BLaER1 (cell line): ENCODE data around the gene EFHC1.

Experiments
- H3K27ac ChIP-seq: shearing (Covaris generic); formaldehyde crosslinking; 2 replicates; pipeline ENCODE4 v1.8.1; 2022
- H3K27me3 ChIP-seq: shearing (Covaris generic); formaldehyde crosslinking; 2 replicates; pipeline ENCODE4 v1.8.1; 2022
- H3K36me3 ChIP-seq: shearing (Covaris generic); formaldehyde crosslinking; 2 replicates; pipeline ENCODE4 v1.8.1; 2022
- H3K4me1 ChIP-seq: shearing (Covaris generic); formaldehyde crosslinking; 2 replicates; pipeline ENCODE4 v1.8.1; 2022
- H3K4me2 ChIP-seq: shearing (Covaris generic); formaldehyde crosslinking; 2 replicates; pipeline ENCODE4 v1.8.1; 2022
- H3K4me3 ChIP-seq: shearing (Covaris generic); formaldehyde crosslinking; 2 replicates; pipeline ENCODE4 v1.8.1; 2022
- H3K9ac ChIP-seq: shearing (Covaris generic); formaldehyde crosslinking; 2 replicates; pipeline ENCODE4 v1.8.1; 2022
- H3K9me3 ChIP-seq: shearing (Covaris generic); formaldehyde crosslinking; 2 replicates; pipeline ENCODE4 v1.8.1; 2022
- H4K20me1 ChIP-seq: shearing (Covaris generic); formaldehyde crosslinking; 2 replicates; pipeline ENCODE4 v1.8.1; 2022
- Cebpa-rat ChIP-seq: shearing (Covaris generic); IDR thresholded peaks from 2 replicates; pipeline ENCODE4 v1.8.1; 2022

Gene EFHC1

GRCh38 chr6:52555518-52556233 is 135.5 kb downstream of the EFHC1 start:
- H3K4me1 ChIP-seq, result peaks cover 94% of the 10 kb centered on the region
- peaks cover 40% of the 10 kb centered on the region for H4K20me1 ChIP-seq
- peaks cover 25% of the 10 kb centered on the region for H3K36me3 ChIP-seq
- TF ChIP-seq Cebpa-rat, result no peak
- peak overlapping the region; percentile 83 for H3K4me2 ChIP-seq
- H3K9me3 ChIP-seq, result no peaks in the 10 kb centered on the region
- H3K27ac ChIP-seq, result peak overlapping the region; percentile 35; the same call in 1 of the 2 replicates
- H3K9ac ChIP-seq, result no peak overlapping the region
- no peaks in the 10 kb centered on the region for H3K27me3 ChIP-seq
- H3K4me3 ChIP-seq, result no peak overlapping the region

DNA sequence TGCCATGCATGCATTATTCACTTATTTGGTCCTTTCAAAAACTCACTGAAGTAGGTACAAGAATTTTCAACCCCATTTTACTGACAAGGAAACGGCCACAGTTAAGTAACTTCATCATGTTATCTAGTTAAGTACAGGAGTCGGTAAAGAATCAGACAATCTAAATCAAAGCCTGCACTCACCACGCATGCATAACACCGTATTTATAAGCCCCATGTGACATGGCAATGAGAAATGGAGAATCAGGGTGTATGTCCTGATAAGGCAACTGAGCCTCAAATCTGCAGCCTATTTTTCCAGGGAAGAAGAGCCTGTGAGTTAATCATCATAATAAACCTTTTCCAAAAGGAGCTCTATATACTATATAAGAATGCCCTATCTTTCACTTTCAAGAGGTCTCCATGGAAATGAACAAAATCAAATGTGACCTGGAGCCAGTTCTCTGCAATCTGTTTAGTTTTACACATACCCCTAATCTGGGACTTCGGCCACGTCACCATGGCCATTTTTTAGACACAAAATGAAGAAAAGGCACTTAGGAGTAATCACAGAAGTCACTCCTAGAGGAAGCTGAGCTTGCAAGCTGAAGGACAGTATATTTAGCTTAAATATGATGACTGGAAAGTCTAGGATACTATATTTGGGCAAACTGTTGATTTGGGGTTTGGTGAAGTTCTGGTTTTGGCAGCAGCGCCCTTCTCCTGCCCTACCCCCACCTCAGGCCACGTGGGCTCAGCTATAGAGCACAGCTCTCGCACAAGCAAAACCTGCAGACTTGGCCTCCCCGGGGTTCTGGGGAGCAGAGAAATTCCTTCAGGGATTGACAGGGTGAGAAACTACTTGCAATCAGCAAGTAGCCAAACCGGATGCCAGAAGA is 137.5 kb downstream of the EFHC1 start:
- peaks cover 81% of the 10 kb centered on the region for H3K4me1 ChIP-seq

DNA sequence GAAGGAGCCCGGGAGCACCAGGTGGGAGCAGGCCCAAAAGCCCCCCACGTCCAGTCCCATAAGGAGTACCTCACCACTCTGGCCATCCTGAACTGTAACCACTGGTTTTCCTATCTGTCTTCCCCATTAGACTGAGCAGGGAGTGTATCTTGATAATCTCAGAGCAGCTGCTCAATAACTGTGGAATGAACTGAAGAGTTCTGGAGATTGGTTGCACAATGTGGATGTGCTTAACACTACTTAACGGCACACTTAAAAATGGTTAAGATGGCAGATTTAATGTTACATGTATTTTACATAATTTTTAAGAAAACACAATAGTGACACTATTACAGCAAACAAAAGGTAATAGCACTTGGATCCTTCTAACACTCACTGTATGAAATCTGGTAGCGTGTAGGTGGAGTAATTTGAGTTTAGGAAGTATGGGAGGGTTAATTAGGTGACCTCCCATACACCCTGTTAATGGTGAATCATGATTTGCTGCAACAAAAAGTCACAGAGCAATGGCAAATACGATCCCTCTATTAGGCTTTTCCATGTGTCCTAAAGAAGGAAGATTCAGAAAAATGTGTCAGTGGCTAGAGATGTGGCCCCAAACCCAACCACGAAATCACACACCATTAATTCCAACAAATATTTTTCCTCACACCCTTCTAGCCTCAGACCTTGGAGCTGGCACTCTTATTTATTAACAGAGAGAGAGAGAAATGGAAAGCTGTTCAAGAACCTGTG is 138.3 kb downstream of the EFHC1 start:
- H3K4me2 ChIP-seq, result peak overlapping the region; percentile 83
- H3K27ac ChIP-seq, result peak overlapping the region; percentile 75
- peak overlapping the region; percentile 37 for H3K4me3 ChIP-seq
- peak overlapping the region; percentile 36 for H3K9ac ChIP-seq
- 0 out of 2 replicates have a peak, but pooled peaks cover 4% of the 10 kb centered on the region for H3K9me3 ChIP-seq
- H3K36me3 ChIP-seq, result peaks cover 22% of the 10 kb centered on the region
- H3K27me3 ChIP-seq, result no peaks in the 10 kb centered on the region
- H4K20me1 ChIP-seq, result peaks cover 19% of the 10 kb centered on the region
- peaks cover 79% of the 10 kb centered on the region for H3K4me1 ChIP-seq
- TF ChIP-seq Cebpa-rat, result no peak

More for the DNA sequence above, 137.5 kb downstream of the EFHC1 start:
- Histone ChIP-seq H3K9ac (peak overlapping the region; percentile 36), H3K27me3 (no peaks in the 10 kb centered on the region), H3K9me3 (0 out of 2 replicates have a peak, but pooled peaks cover 4% of the 10 kb centered on the region), H3K36me3 (peaks cover 28% of the 10 kb centered on the region), H3K4me2 (peak overlapping the region; percentile 83), H3K4me3 (peak overlapping the region; percentile 37), H3K27ac (peak overlapping the region; percentile 75), H4K20me1 (peaks cover 27% of the 10 kb centered on the region)
- TF ChIP-seq Cebpa-rat, result no peak

DNA sequence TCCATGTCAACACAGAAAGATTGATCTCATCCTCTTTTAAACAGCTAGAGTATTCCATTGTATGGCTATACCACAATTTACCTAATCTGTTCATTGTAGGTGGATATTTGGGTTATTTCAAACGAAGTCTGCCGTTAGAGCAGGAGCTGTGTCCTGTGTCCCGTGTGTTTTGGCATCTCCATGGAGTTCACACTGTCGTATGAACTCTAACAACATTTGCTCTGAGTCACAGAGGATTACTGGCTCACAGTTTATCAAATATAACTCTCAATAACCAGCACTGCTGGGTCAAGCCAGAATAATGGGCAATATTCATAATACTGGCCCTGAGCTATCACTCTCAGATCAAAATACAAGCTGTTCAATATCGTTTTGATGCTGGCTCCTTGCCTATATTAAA is 140.3 kb downstream of the EFHC1 start:
- Histone ChIP-seq H3K4me2 (peak overlapping the region; percentile 16; the same call in 1 of the 2 replicates), H3K36me3 (peaks cover 16% of the 10 kb centered on the region), H3K4me1 (peaks cover 84% of the 10 kb centered on the region), H3K27ac (no peak overlapping the region), H3K27me3 (no peaks in the 10 kb centered on the region), H3K9me3 (0 out of 2 replicates have a peak, but pooled peaks cover 4% of the 10 kb centered on the region), H4K20me1 (peaks cover 28% of the 10 kb centered on the region), H3K9ac (no peak overlapping the region), H3K4me3 (no peak overlapping the region)
- TF ChIP-seq Cebpa-rat, result no peak

- H3K4me1 ChIP-seq, result peaks cover 84% of the 10 kb centered on the region
- TF ChIP-seq Cebpa-rat, result no peak
- H3K36me3 ChIP-seq, result peaks cover 41% of the 10 kb centered on the region
- H3K4me3 ChIP-seq, result no peak overlapping the region
- H3K27me3 ChIP-seq, result no peaks in the 10 kb centered on the region
- H3K9ac ChIP-seq, result no peak overlapping the region
- peaks cover 52% of the 10 kb centered on the region for H4K20me1 ChIP-seq
- no peak overlapping the region for H3K4me2 ChIP-seq
- no peak overlapping the region for H3K27ac ChIP-seq
- H3K9me3 ChIP-seq, result 0 out of 2 replicates have a peak, but pooled peaks cover 4% of the 10 kb centered on the region
These were observed 142.8 kb downstream of the EFHC1 start for GRCh38 chr6:52562911-52563310.

- no peak for TF ChIP-seq Cebpa-rat
- H3K4me2 ChIP-seq, result peak overlapping the region; percentile 17
- H3K9ac ChIP-seq, result no peak overlapping the region
- peak overlapping the region; percentile 15; the same call in 1 of the 2 replicates for H3K27ac ChIP-seq
- no peak overlapping the region for H3K4me3 ChIP-seq
- peaks cover 71% of the 10 kb centered on the region for H4K20me1 ChIP-seq
- 0 out of 2 replicates have a peak, but pooled peaks cover 4% of the 10 kb centered on the region for H3K9me3 ChIP-seq
- H3K36me3 ChIP-seq, result peaks cover 53% of the 10 kb centered on the region
- H3K4me1 ChIP-seq, result peaks cover 74% of the 10 kb centered on the region
- no peaks in the 10 kb centered on the region for H3K27me3 ChIP-seq
These were observed 144.7 kb downstream of the EFHC1 start for GRCh38 chr6:52564856-52565255.

GRCh38 chr6:52566201-52566600 is 146.1 kb downstream of the EFHC1 start:
- Histone ChIP-seq H3K9me3 (0 out of 2 replicates have a peak, but pooled peaks cover 4% of the 10 kb centered on the region), H3K27me3 (no peaks in the 10 kb centered on the region), H3K36me3 (peaks cover 53% of the 10 kb centered on the region), H3K9ac (0 out of 2 replicates have a peak overlapping the region, but pooled peaks have one; percentile 9), H3K27ac (peak overlapping the region; percentile 24; the same call in 1 of the 2 replicates), H3K4me2 (peak overlapping the region; percentile 55), H3K4me3 (no peak overlapping the region), H4K20me1 (peaks cover 75% of the 10 kb centered on the region), H3K4me1 (peaks cover 74% of the 10 kb centered on the region)
- no peak for TF ChIP-seq Cebpa-rat

- H3K9ac ChIP-seq, result no peak overlapping the region
- peaks cover 81% of the 10 kb centered on the region for H4K20me1 ChIP-seq
- peaks cover 50% of the 10 kb centered on the region for H3K36me3 ChIP-seq
- no peak overlapping the region for H3K4me3 ChIP-seq
- no peaks in the 10 kb centered on the region for H3K27me3 ChIP-seq
- no peak for TF ChIP-seq Cebpa-rat
- 0 out of 2 replicates have a peak, but pooled peaks cover 4% of the 10 kb centered on the region for H3K9me3 ChIP-seq
- peak overlapping the region; percentile 55 for H3K4me2 ChIP-seq
- H3K4me1 ChIP-seq, result peaks cover 80% of the 10 kb centered on the region
- H3K27ac ChIP-seq, result peak overlapping the region; percentile 24; the same call in 1 of the 2 replicates
These were observed 146.7 kb downstream of the EFHC1 start for GRCh38 chr6:52566853-52567279.

GRCh38 chr6:52568320-52568719 is 148.2 kb downstream of the EFHC1 start:
- peaks cover 89% of the 10 kb centered on the region for H3K4me1 ChIP-seq
- H3K9me3 ChIP-seq, result no peaks in the 10 kb centered on the region
- TF ChIP-seq Cebpa-rat, result no peak
- peaks cover 45% of the 10 kb centered on the region for H3K36me3 ChIP-seq
- no peak overlapping the region for H3K27ac ChIP-seq
- H4K20me1 ChIP-seq, result peaks cover 95% of the 10 kb centered on the region
- H3K4me3 ChIP-seq, result no peak overlapping the region
- H3K4me2 ChIP-seq, result no peak overlapping the region
- H3K27me3 ChIP-seq, result no peaks in the 10 kb centered on the region
- no peak overlapping the region for H3K9ac ChIP-seq
